OCI-LY3 (cell line): ENCODE results near the gene PSMA6.

ENCODE experiments used
- CTCF ChIP-seq: fragments of 200-600, 300-600 bp; sonication (generic); IDR thresholded peaks from 2 replicates; pipeline ENCODE4 v1.5.1; 2014; ENCODE audit warnings: antibody characterized with exemption, low read length, low read depth
- EZH2phosphoT487 ChIP-seq: fragments of 200-600 bp; shearing (Covaris generic); IDR thresholded peaks from 2 replicates; pipeline ENCODE4 v1.6.1; 2018; ENCODE audit warnings: antibody characterized with exemption, mixed run types, low read depth

- TF ChIP-seq CTCF (no peak), EZH2phosphoT487 (no peak)
Observed at GRCh38 chr14:35304812-35305462, 12.8 kb downstream of the PSMA6 start.
